HL-60 (cell line): Measurements from ENCODE around the gene ALKBH1.

Experiments used
- DNase-seq, 2 experiments: peaks; one replicate each; pipeline ENCODE4 v3.0.0-alpha.2; 2010 to 2020; ENCODE audit warnings: low read depth in 1 of 2, low spot score in 1 of 2
- H3K27ac ChIP-seq: fragments of 250-450 bp; sonication (Bioruptor Pico); replicated peaks from 2 replicates; pipeline ENCODE4 v1.5.1; 2020; ENCODE audit warnings: mild to moderate bottlenecking, moderate library complexity
- H3K27me3 ChIP-seq: fragments of 250-450 bp; sonication (Bioruptor Pico); 2 replicates; pipeline ENCODE4 v1.5.1; 2021; ENCODE audit warnings: mild to moderate bottlenecking, moderate library complexity; ENCODE audit not compliant: insufficient read depth, poor library complexity, severe bottlenecking
- H3K4me3 ChIP-seq: replicated peaks from 2 replicates; pipeline ENCODE4 v1.5.1; 2011; ENCODE audit warnings: mild to moderate bottlenecking, control low read depth, low read length; ENCODE audit not compliant: insufficient read depth
- GABPA ChIP-seq: IDR thresholded peaks from 2 replicates; pipeline ENCODE4 v1.6.1; 2012; ENCODE audit warnings: low read depth
- POLR2AphosphoS5 ChIP-seq: IDR thresholded peaks from 2 replicates; pipeline ENCODE4 v1.6.1; 2012; ENCODE audit warnings: low read depth
- SPI1 ChIP-seq: IDR thresholded peaks from 2 replicates; pipeline ENCODE4 v1.6.1; 2012; ENCODE audit warnings: low read depth, mild to moderate bottlenecking, borderline replicate concordance
- TF ChIP-seq, protein P1 (sequence below): IDR thresholded peaks from 2 replicates; pipeline ENCODE4 v1.6.1; 2012; ENCODE audit warnings: low read depth; ENCODE audit not compliant: insufficient replicate concordance
- TF ChIP-seq, protein P2 (sequence below): IDR thresholded peaks from one replicate; pipeline ENCODE4 v1.5.1; 2011; ENCODE audit warnings: low read length, control low read depth, inconsistent platforms; ENCODE audit not compliant: insufficient read depth

ALKBH1 gene

DNA sequence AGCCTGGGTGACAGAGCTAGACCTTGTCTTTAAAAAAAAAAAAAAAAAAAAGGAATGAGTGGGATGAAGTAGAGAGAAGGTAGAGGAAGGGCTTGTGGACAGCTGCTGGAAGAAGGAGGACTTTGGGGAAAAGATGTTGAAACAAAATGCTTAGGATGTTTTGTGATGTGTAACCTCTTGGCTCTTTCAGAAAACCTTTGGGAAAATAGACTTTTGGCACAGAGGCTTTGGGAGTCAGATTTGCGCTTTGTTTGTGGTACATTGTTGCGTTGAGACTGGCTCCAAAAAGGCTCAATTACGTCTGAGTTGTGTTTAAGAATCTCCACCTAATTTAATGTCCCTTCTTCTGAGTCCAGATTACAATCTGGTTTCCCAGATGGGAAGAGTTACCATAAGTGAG is 58.5 kb downstream of the ALKBH1 start:
- no peak for TF ChIP-seq SPI1
- TF ChIP-seq, protein P1, sequence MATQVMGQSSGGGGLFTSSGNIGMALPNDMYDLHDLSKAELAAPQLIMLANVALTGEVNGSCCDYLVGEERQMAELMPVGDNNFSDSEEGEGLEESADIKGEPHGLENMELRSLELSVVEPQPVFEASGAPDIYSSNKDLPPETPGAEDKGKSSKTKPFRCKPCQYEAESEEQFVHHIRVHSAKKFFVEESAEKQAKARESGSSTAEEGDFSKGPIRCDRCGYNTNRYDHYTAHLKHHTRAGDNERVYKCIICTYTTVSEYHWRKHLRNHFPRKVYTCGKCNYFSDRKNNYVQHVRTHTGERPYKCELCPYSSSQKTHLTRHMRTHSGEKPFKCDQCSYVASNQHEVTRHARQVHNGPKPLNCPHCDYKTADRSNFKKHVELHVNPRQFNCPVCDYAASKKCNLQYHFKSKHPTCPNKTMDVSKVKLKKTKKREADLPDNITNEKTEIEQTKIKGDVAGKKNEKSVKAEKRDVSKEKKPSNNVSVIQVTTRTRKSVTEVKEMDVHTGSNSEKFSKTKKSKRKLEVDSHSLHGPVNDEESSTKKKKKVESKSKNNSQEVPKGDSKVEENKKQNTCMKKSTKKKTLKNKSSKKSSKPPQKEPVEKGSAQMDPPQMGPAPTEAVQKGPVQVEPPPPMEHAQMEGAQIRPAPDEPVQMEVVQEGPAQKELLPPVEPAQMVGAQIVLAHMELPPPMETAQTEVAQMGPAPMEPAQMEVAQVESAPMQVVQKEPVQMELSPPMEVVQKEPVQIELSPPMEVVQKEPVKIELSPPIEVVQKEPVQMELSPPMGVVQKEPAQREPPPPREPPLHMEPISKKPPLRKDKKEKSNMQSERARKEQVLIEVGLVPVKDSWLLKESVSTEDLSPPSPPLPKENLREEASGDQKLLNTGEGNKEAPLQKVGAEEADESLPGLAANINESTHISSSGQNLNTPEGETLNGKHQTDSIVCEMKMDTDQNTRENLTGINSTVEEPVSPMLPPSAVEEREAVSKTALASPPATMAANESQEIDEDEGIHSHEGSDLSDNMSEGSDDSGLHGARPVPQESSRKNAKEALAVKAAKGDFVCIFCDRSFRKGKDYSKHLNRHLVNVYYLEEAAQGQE, result no peak
- no peak for TF ChIP-seq GABPA
- no peak for TF ChIP-seq POLR2AphosphoS5
- TF ChIP-seq, protein P2, sequence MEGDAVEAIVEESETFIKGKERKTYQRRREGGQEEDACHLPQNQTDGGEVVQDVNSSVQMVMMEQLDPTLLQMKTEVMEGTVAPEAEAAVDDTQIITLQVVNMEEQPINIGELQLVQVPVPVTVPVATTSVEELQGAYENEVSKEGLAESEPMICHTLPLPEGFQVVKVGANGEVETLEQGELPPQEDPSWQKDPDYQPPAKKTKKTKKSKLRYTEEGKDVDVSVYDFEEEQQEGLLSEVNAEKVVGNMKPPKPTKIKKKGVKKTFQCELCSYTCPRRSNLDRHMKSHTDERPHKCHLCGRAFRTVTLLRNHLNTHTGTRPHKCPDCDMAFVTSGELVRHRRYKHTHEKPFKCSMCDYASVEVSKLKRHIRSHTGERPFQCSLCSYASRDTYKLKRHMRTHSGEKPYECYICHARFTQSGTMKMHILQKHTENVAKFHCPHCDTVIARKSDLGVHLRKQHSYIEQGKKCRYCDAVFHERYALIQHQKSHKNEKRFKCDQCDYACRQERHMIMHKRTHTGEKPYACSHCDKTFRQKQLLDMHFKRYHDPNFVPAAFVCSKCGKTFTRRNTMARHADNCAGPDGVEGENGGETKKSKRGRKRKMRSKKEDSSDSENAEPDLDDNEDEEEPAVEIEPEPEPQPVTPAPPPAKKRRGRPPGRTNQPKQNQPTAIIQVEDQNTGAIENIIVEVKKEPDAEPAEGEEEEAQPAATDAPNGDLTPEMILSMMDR, result no peak
- no peaks in the 10 kb centered on the region for H3K27me3 ChIP-seq
- DNase-seq, result no peak
- H3K27ac ChIP-seq, result no peak overlapping the region
- no peak overlapping the region for H3K4me3 ChIP-seq

DNA sequence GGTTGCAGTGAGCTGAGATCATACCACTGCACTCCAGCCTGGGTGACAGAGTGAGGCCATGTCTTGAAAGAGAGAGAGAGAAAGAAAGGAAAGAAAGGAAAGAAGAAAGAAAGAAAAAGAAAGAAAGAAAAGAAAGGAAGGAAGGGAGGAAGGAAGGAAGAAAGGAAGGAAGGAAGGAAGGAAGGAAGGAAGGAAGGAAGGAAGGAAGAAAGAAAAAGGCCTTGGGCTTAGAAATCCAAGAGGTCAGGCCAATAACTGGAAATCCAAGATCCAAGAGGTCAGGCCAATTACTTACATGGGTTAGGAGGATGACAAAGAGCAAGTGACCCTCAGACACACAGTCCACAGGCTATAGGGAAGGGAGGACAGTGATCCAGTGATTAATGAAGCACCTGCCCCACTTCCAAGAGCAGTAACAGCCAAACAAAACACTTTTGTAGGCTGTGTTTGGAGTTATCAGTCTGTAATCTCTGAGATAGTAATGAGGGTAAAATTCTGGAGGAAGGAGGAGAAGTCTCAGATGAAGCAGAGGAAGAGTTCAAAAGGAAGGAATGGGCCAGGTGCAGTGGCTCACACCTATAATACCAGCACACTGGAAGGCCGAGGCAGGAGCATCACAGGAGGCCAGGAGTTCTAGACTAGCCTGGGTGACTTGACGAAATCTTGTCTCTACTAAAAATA is 59.2 kb downstream of the ALKBH1 start:
- DNase-seq, result no peak
- no peak overlapping the region for H3K27ac ChIP-seq
- H3K4me3 ChIP-seq, result no peak overlapping the region

DNA sequence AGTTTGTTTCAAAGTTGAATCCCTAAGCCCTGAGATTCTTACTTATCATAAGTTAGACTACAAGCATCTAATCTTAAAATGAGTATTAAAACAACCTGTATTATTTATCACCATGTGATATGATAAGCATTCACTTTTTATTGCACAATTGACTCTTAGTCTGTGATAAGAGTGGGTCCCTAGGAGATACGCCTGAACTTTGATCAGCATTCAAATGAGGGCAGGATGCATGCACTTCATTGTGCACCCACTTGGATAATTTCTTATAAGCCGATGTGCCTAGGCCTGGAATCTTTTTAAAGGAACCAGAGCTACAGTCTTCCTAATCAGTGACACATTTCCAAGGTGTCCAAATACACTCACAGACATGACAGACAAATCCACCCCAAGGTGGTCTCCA is 60.0 kb downstream of the ALKBH1 start:
- H3K27me3 ChIP-seq, result no peaks in the 10 kb centered on the region
- no peak overlapping the region for H3K4me3 ChIP-seq
- no peak overlapping the region for H3K27ac ChIP-seq
- TF ChIP-seq GABPA (no peak), POLR2AphosphoS5 (no peak), SPI1 (no peak)
- TF ChIP-seq, protein P1, result no peak
- TF ChIP-seq, protein P2, result no peak
- DNase-seq, result no peak

More for the DNA sequence above, 59.2 kb downstream of the ALKBH1 start:
- no peaks in the 10 kb centered on the region for H3K27me3 ChIP-seq
- TF ChIP-seq, protein P2, result no peak
- no peak for TF ChIP-seq SPI1
- TF ChIP-seq, protein P1, result no peak
- no peak for TF ChIP-seq POLR2AphosphoS5
- TF ChIP-seq GABPA, result no peak
